Stimulated activated CD8-positive, alpha-beta memory T cell treated with anti-CD3 and anti-CD28 coated beads, Interleukin-2, amount 100 ng/mL, for 48 hours (primary cell): Measurements from ENCODE around the gene ACKR2.
A peak's percentile ranks its signal among the peaks of the same experiment; 100 is the strongest.

ENCODE experiments used
- DNase-seq, 2 donors: peaks; one replicate each; pipeline ENCODE4 v3.0.0-alpha.2; 2020; ENCODE audit warnings: low read depth in 2 of 2

Gene ACKR2

GRCh38 chr3:42809202-42809601 is at the start of gene ACKR2:
TSS of gene ACKR2 (plus strand) at chr3:42809445. CDS start at chr3:42864503, 55,058 bp downstream.
- DNase-seq: no peak

GRCh38 chr3:42762046-42762724 is 47.1 kb upstream of the ACKR2 start:
- no peak for DNase-seq

- DNase-seq: no peak
These were observed 46.2 kb upstream of the ACKR2 start for GRCh38 chr3:42763021-42763420.

- DNase-seq: no peak
These were observed 45.1 kb upstream of the ACKR2 start for GRCh38 chr3:42764115-42764514.

GRCh38 chr3:42764561-42765295 is 44.5 kb upstream of the ACKR2 start:
- no peak for DNase-seq

GRCh38 chr3:42769477-42770131 is 39.6 kb upstream of the ACKR2 start:
- no peak for DNase-seq

- DNase-seq: no peak
These were observed 38.0 kb upstream of the ACKR2 start for GRCh38 chr3:42771271-42771670.

GRCh38 chr3:42772670-42773408 is 36.4 kb upstream of the ACKR2 start, which contains the start of gene CCDC13:
TSS of gene CCDC13 (minus strand) at chr3:42773253. CDS start at chr3:42758345, 14,908 bp downstream.
- DNase-seq: peak; percentile 91 to 92

GRCh38 chr3:42773409-42773751 is 35.9 kb upstream of the ACKR2 start:
- DNase-seq: no peak

GRCh38 chr3:42778644-42779043 is 30.6 kb upstream of the ACKR2 start:
- DNase-seq: no peak

- no peak for DNase-seq
These were observed 28.8 kb upstream of the ACKR2 start for GRCh38 chr3:42780398-42780797.

GRCh38 chr3:42780892-42781700 is 28.1 kb upstream of the ACKR2 start:
- no peak for DNase-seq

GRCh38 chr3:42786212-42786611 is 23.0 kb upstream of the ACKR2 start:
- DNase-seq: no peak

GRCh38 chr3:42786631-42787030 is 22.6 kb upstream of the ACKR2 start:
- no peak for DNase-seq

GRCh38 chr3:42790714-42791229 is 18.5 kb upstream of the ACKR2 start:
- no peak for DNase-seq

GRCh38 chr3:42795621-42796181 is 13.5 kb upstream of the ACKR2 start:
- DNase-seq: no peak

- DNase-seq: no peak
These were observed 12.8 kb upstream of the ACKR2 start for GRCh38 chr3:42796332-42796885.

- no peak for DNase-seq
These were observed 9.9 kb upstream of the ACKR2 start for GRCh38 chr3:42799376-42799775.

GRCh38 chr3:42800251-42800650 is 9.0 kb upstream of the ACKR2 start:
- DNase-seq: no peak

GRCh38 chr3:42801048-42801620 is 8.1 kb upstream of the ACKR2 start:
- DNase-seq: no peak
